HEK293 (cell line): Measurements from ENCODE around the gene PRDX3.
A peak's percentile ranks its signal among the peaks of the same experiment; 100 is the strongest.

Experiments used
- BCL6B ChIP-seq: fragments of 450-650 bp; formaldehyde crosslinking; IDR thresholded peaks from 2 replicates; pipeline ENCODE4 v1.5.1; 2017; ENCODE audit warnings: missing biosample characterization, missing genetic modification characterization
- CTCF ChIP-seq: fragments of 450-650 bp; formaldehyde crosslinking; IDR thresholded peaks from 2 replicates; pipeline ENCODE4 v1.5.1; 2016; ENCODE audit warnings: missing biosample characterization, missing genetic modification characterization
- FEZF1 ChIP-seq: fragments of 450-650 bp; formaldehyde crosslinking; IDR thresholded peaks from 2 replicates; pipeline ENCODE4 v1.5.1; 2016; ENCODE audit warnings: missing biosample characterization, missing genetic modification characterization
- HOXC10 ChIP-seq: sonication (generic); formaldehyde crosslinking; IDR thresholded peaks from 2 replicates; pipeline ENCODE4 v1.8.1; 2023; ENCODE audit warnings: mild to moderate bottlenecking, missing genetic modification reagents
- KLF1 ChIP-seq: fragments of 450-650 bp; formaldehyde crosslinking; IDR thresholded peaks from 2 replicates; pipeline ENCODE4 v1.5.1; 2016; ENCODE audit warnings: missing biosample characterization, missing genetic modification characterization
- OVOL3 ChIP-seq: fragments of 450-650 bp; formaldehyde crosslinking; IDR thresholded peaks from 2 replicates; pipeline ENCODE4 v1.5.1; 2016; ENCODE audit warnings: missing biosample characterization, missing genetic modification characterization
- SP2 ChIP-seq: fragments of 450-650 bp; formaldehyde crosslinking; IDR thresholded peaks from 2 replicates; pipeline ENCODE4 v1.5.1; 2016; ENCODE audit warnings: missing biosample characterization, missing genetic modification characterization
- TSHZ1 ChIP-seq: fragments of 450-650 bp; formaldehyde crosslinking; IDR thresholded peaks from 2 replicates; pipeline ENCODE4 v1.5.1; 2016; ENCODE audit warnings: missing biosample characterization, missing genetic modification characterization, borderline replicate concordance
- ZBTB44 ChIP-seq: fragments of 450-650 bp; IDR thresholded peaks from 2 replicates; pipeline ENCODE4 v1.5.1; 2018; ENCODE audit warnings: missing biosample characterization, mild to moderate bottlenecking, missing genetic modification characterization
- ZFP3 ChIP-seq: fragments of 450-650 bp; formaldehyde crosslinking; IDR thresholded peaks from 2 replicates; pipeline ENCODE4 v1.5.1; 2016; ENCODE audit warnings: low read depth, missing biosample characterization, missing genetic modification characterization
- ZFP41 ChIP-seq: fragments of 450-650 bp; formaldehyde crosslinking; IDR thresholded peaks from 2 replicates; pipeline ENCODE4 v1.5.1; 2016; ENCODE audit warnings: missing biosample characterization, missing genetic modification characterization, borderline replicate concordance
- ZIC2 ChIP-seq: fragments of 450-650 bp; formaldehyde crosslinking; IDR thresholded peaks from 2 replicates; pipeline ENCODE4 v1.5.1; 2016; ENCODE audit warnings: missing biosample characterization, missing genetic modification characterization
- ZNF148 ChIP-seq: fragments of 450-650 bp; formaldehyde crosslinking; IDR thresholded peaks from 2 replicates; pipeline ENCODE4 v1.5.0; 2017; ENCODE audit warnings: missing biosample characterization, missing genetic modification characterization, borderline replicate concordance
- ZNF16 ChIP-seq: fragments of 450-650 bp; formaldehyde crosslinking; IDR thresholded peaks from 2 replicates; pipeline ENCODE4 v1.5.1; 2016; ENCODE audit warnings: low read depth, missing biosample characterization, missing genetic modification characterization
- ZNF174 ChIP-seq: fragments of 450-650 bp; formaldehyde crosslinking; IDR thresholded peaks from 2 replicates; pipeline ENCODE4 v1.5.0; 2017; ENCODE audit warnings: missing biosample characterization, mild to moderate bottlenecking, missing genetic modification characterization
- ZNF23 ChIP-seq: fragments of 450-650 bp; formaldehyde crosslinking; IDR thresholded peaks from 2 replicates; pipeline ENCODE4 v1.5.1; 2016; ENCODE audit warnings: missing biosample characterization, missing genetic modification characterization, borderline replicate concordance
- ZNF292 ChIP-seq: fragments of 450-650 bp; formaldehyde crosslinking; IDR thresholded peaks from 2 replicates; pipeline ENCODE4 v1.5.1; 2016; ENCODE audit warnings: low read depth, missing biosample characterization, missing genetic modification characterization, borderline replicate concordance
- ZNF513 ChIP-seq: fragments of 450-650 bp; IDR thresholded peaks from 2 replicates; pipeline ENCODE4 v1.5.1; 2018; ENCODE audit warnings: missing biosample characterization, missing genetic modification characterization
- ZNF555 ChIP-seq: fragments of 450-650 bp; formaldehyde crosslinking; conservative IDR thresholded peaks from 2 replicates; pipeline ENCODE4 v1.5.1; 2017; ENCODE audit warnings: missing biosample characterization, mild to moderate bottlenecking, missing genetic modification characterization, inconsistent platforms
- ZNF704 ChIP-seq: fragments of 450-650 bp; formaldehyde crosslinking; IDR thresholded peaks from 2 replicates; pipeline ENCODE4 v1.5.1; 2016; ENCODE audit warnings: missing biosample characterization, missing genetic modification characterization
- ZNF776 ChIP-seq: fragments of 450-650 bp; formaldehyde crosslinking; IDR thresholded peaks from 2 replicates; pipeline ENCODE4 v1.5.0; 2017; ENCODE audit warnings: missing biosample characterization, missing genetic modification characterization, borderline replicate concordance
- ZNF791 ChIP-seq: fragments of 450-650 bp; formaldehyde crosslinking; IDR thresholded peaks from 2 replicates; pipeline ENCODE4 v1.5.1; 2016; ENCODE audit warnings: missing biosample characterization, missing genetic modification characterization
- ZNF843 ChIP-seq: fragments of 450-650 bp; formaldehyde crosslinking; IDR thresholded peaks from 2 replicates; pipeline ENCODE4 v1.5.1; 2016; ENCODE audit warnings: missing biosample characterization, missing genetic modification characterization
- ZSCAN5A ChIP-seq: fragments of 450-650 bp; formaldehyde crosslinking; IDR thresholded peaks from 2 replicates; pipeline ENCODE4 v1.5.1; 2016; ENCODE audit warnings: missing biosample characterization, missing genetic modification characterization
- ZXDB ChIP-seq: fragments of 450-650 bp; formaldehyde crosslinking; IDR thresholded peaks from 2 replicates; pipeline ENCODE4 v1.5.1; 2016; ENCODE audit warnings: missing biosample characterization, missing genetic modification characterization

The PRDX3 gene

GRCh38 chr10:119222966-119223386, 44.4 kb upstream of the PRDX3 start (continued):
- TF ChIP-seq ZXDB (tag by site-specific recombination), result peak; percentile 27; the same call in 1 of the 2 replicates
- TF ChIP-seq ZNF791 (tag by site-specific recombination), result no peak
- TF ChIP-seq BCL6B (tag by site-specific recombination), result no peak
- no peak for TF ChIP-seq OVOL3 (tag by site-specific recombination)
- TF ChIP-seq CTCF (tag by site-specific recombination), result no peak
- TF ChIP-seq SP2 (tag by site-specific recombination), result no peak
- TF ChIP-seq ZNF704 (tag by site-specific recombination), result no peak
- no peak for TF ChIP-seq HOXC10
- no peak for TF ChIP-seq ZNF776 (tag by site-specific recombination)
- TF ChIP-seq ZSCAN5A (tag by site-specific recombination), result no peak
- TF ChIP-seq ZIC2 (tag by site-specific recombination), result no peak
- no peak for TF ChIP-seq ZNF555 (tag by site-specific recombination)
- no peak for TF ChIP-seq ZNF148 (tag by site-specific recombination)
- no peak for TF ChIP-seq ZNF16 (tag by site-specific recombination)
- no peak for TF ChIP-seq ZFP3 (tag by site-specific recombination)
- TF ChIP-seq ZNF23, result no peak
- TF ChIP-seq ZNF174 (tag by site-specific recombination), result no peak
- TF ChIP-seq ZNF843 (tag by site-specific recombination), result peak; percentile 77; the same call in 1 of the 2 replicates
- no peak for TF ChIP-seq KLF1 (tag by site-specific recombination)
- TF ChIP-seq TSHZ1 (tag by site-specific recombination), result no peak
- no peak for TF ChIP-seq ZBTB44 (tag by site-specific recombination)
- TF ChIP-seq ZNF513, result no peak
- no peak for TF ChIP-seq ZFP41 (tag by site-specific recombination)
- TF ChIP-seq ZNF292 (tag by site-specific recombination), result no peak
- TF ChIP-seq FEZF1 (tag by site-specific recombination), result 0 out of 2 replicates have a peak, but pooled peaks have one; percentile 21
